Measurements from ENCODE around the gene MANSC4. TPM values are rescaled to one million over a fixed set of nuclear protein-coding genes. Genes with fewer than 3 reads are reported as not detected.

The MANSC4 gene
- total and polyA plus RNA-seq, 4 donors, result 0.41 to 0.62 TPM; not detected in 2

DNA sequence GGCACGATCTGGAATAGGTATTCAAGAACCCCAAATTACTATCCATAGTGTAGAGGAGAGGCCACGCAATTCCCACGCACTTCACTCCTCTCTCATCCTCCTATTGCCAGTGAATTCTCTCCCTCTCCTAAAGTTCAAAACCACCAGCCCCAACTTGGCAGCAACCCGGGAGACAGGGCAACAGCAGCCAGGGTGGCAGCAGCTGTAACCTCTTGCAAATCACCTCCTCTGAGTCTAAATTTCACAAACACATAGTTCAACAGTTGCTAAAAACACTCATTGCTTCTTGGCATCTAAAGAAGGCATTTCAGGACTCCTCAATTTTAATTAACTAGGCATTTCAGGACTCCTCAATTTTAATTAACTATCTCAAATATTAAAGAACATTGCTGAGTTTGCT is 37.7 kb upstream of the MANSC4 start:
- DNase-seq (ENCODE audit: low read depth in 4 of 6, low spot score in 6 of 6), result no peak
- Histone ChIP-seq H3K4me1 (ENCODE audit: control insufficient read depth, insufficient read depth, low read length) (no peaks in the 10 kb centered on the region), H3K9me3 (ENCODE audit: control insufficient read depth, insufficient read depth, low read length) (no peaks in the 10 kb centered on the region), H3K4me3 (ENCODE audit: low read depth, low read length) (no peak overlapping the region), H3K27ac (ENCODE audit: low read depth, low read length) (no peak overlapping the region), H3K27me3 (ENCODE audit: control insufficient read depth, insufficient read depth, low read length) (no peaks in the 10 kb centered on the region), H3K36me3 (ENCODE audit: control insufficient read depth, insufficient read depth, low read length) (no peaks in the 10 kb centered on the region)
- 90% methylated on average over 4 of the region's 4 CpGs for WGBS (ENCODE audit: insufficient coverage)

DNA sequence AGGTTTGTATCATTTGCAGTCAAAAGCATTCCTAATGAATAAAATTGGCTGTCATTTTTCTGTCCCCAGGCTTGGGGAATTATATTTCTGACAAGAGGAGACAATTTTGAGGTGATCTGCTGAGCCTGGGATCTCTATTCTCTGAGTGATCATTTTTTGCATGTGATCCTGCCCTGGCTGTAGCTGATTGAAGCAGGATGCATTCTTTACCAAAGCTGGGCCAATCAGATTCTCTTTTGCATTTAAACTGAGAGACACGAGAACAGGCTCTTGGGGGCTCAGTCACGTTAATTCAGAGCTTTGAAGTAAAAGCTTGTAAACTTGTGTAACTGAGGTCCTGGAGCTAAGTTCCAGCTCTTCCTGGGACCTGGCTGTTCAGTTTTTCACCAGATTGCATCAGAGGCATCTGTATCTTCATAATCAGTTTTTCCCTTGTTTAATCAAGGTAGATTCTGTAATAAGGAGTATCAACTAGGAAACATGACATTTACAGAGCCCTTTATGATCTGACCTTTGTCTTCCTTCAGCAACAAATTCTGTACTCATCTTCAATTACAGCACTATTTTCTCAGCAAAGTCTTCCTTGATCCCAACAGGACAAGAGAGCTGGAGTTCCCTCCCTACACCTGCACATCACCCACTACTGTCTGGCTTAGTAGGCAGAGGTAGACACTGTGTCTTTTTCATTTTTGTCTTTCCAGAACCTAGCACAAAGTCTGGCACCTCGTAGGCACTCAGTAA is 35.0 kb upstream of the MANSC4 start:
- Histone ChIP-seq H3K4me3 (ENCODE audit: low read depth, low read length) (no peak overlapping the region), H3K4me1 (ENCODE audit: control insufficient read depth, insufficient read depth, low read length) (no peaks in the 10 kb centered on the region), H3K27ac (ENCODE audit: low read depth, low read length) (no peak overlapping the region), H3K36me3 (ENCODE audit: control insufficient read depth, insufficient read depth, low read length) (no peaks in the 10 kb centered on the region), H3K27me3 (ENCODE audit: control insufficient read depth, insufficient read depth, low read length) (no peaks in the 10 kb centered on the region), H3K9me3 (ENCODE audit: control insufficient read depth, insufficient read depth, low read length) (no peaks in the 10 kb centered on the region)
- no peak for DNase-seq (ENCODE audit: low read depth in 4 of 6, low spot score in 6 of 6)
- 62% methylated on average over 2 of the region's 3 CpGs for WGBS (ENCODE audit: insufficient coverage)

DNA sequence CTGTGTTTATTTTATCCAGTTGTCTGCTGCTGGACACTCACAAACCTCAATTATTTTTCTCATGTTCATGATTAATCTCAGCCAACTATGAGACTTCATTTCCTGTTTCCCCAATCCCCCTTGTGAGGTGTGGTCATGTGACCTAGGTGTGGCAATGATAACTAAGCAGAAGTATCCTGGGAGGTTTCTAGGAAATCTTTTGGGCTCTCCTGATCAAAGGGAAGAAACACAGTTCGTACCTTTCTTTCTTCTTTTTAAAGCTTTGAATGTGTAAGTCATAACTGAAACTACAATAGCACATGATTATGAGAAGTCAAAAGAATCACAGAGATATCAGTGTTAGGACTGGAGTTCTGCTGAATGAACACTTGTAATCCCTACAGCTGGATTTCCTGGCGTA is 34.4 kb upstream of the MANSC4 start:
- Histone ChIP-seq H3K4me3 (ENCODE audit: low read depth, low read length) (no peak overlapping the region), H3K4me1 (ENCODE audit: control insufficient read depth, insufficient read depth, low read length) (no peaks in the 10 kb centered on the region), H3K27ac (ENCODE audit: low read depth, low read length) (no peak overlapping the region), H3K36me3 (ENCODE audit: control insufficient read depth, insufficient read depth, low read length) (no peaks in the 10 kb centered on the region), H3K27me3 (ENCODE audit: control insufficient read depth, insufficient read depth, low read length) (no peaks in the 10 kb centered on the region), H3K9me3 (ENCODE audit: control insufficient read depth, insufficient read depth, low read length) (no peaks in the 10 kb centered on the region)
- WGBS (ENCODE audit: insufficient coverage), result no CpG with 5 or more reads among the region's 2 CpGs
- no peak for DNase-seq (ENCODE audit: low read depth in 4 of 6, low spot score in 6 of 6)

DNA sequence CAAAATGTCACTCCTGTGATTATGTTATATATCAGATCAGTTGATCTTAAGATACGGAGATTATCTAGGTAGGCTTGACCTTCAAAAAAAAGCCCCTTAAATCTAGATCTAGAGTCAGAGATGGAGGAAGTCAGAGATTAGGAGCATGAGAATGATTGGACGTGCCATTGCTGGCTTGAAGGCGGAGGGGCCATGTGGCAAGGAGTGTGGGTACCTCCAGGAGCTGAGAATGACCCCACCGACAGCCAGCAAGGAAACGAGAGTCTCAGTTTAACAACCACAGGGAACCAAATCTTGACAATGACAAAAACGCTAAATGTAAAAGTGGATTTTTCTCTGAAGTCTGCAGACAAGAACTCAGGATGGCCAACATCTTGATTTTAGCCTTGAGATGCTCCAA is 32.5 kb upstream of the MANSC4 start:
- no peaks in the 10 kb centered on the region for H3K9me3 ChIP-seq (ENCODE audit: control insufficient read depth, insufficient read depth, low read length)
- no peak overlapping the region for H3K27ac ChIP-seq (ENCODE audit: low read depth, low read length)
- no peaks in the 10 kb centered on the region for H3K4me1 ChIP-seq (ENCODE audit: control insufficient read depth, insufficient read depth, low read length)
- no peaks in the 10 kb centered on the region for H3K27me3 ChIP-seq (ENCODE audit: control insufficient read depth, insufficient read depth, low read length)
- no peak for DNase-seq (ENCODE audit: low read depth in 4 of 6, low spot score in 6 of 6)
- 80% methylated on average over 5 of the region's 6 CpGs for WGBS (ENCODE audit: insufficient coverage)
- no peak overlapping the region for H3K4me3 ChIP-seq (ENCODE audit: low read depth, low read length)
- H3K36me3 ChIP-seq (ENCODE audit: control insufficient read depth, insufficient read depth, low read length), result no peaks in the 10 kb centered on the region

DNA sequence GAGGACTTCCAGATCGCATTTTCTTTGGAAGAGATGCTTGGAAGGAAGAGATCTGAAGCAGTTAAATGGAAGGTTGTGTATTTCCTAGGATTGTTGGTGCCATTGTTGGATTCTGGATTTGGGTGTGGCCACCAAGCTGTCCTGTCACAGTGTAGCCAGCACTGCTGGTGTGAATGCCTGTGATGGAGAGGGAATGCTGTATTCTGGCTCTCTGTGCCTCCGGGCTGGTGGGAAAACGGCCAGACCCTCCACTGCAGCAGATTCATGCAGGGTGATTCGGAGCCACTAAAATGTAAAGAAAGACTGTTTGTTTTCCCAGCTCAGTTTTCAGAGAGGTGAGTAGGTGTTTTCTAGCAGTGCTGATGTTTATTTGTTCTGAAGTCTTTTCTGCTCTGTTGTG is 30.7 kb upstream of the MANSC4 start:
- H3K9me3 ChIP-seq (ENCODE audit: control insufficient read depth, insufficient read depth, low read length), result no peaks in the 10 kb centered on the region
- DNase-seq (ENCODE audit: low read depth in 4 of 6, low spot score in 6 of 6), result peak in 2 of 6 donors; percentile 16 to 39
- H3K4me1 ChIP-seq (ENCODE audit: control insufficient read depth, insufficient read depth, low read length), result no peaks in the 10 kb centered on the region
- 46% methylated on average over 4 of the region's 4 CpGs for WGBS (ENCODE audit: insufficient coverage)
- H3K36me3 ChIP-seq (ENCODE audit: control insufficient read depth, insufficient read depth, low read length), result no peaks in the 10 kb centered on the region
- no peak overlapping the region for H3K27ac ChIP-seq (ENCODE audit: low read depth, low read length)
- H3K27me3 ChIP-seq (ENCODE audit: control insufficient read depth, insufficient read depth, low read length), result no peaks in the 10 kb centered on the region
- H3K4me3 ChIP-seq (ENCODE audit: low read depth, low read length), result no peak overlapping the region

DNA sequence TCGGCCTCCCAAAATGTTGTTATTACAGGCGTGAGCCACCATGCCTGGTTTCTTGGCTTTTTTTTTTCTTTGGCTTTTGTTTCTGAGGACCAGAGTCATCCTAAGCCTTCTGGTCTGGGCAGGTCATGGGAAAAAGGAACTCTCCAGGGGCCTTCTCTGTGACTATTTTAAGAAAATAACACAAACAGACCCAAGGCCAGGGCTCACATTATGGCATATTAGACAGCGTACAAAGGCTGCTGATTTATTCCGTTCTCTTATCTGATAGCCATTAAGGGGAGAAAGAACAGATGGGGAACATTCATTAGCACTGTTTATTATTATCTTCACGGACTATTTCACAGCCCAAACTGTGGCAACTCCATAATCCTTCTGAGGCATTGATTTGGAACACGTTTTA is 28.8 kb upstream of the MANSC4 start:
- DNase-seq (ENCODE audit: low read depth in 4 of 6, low spot score in 6 of 6), result peak in 2 of 6 donors; percentile 36 to 81

DNA sequence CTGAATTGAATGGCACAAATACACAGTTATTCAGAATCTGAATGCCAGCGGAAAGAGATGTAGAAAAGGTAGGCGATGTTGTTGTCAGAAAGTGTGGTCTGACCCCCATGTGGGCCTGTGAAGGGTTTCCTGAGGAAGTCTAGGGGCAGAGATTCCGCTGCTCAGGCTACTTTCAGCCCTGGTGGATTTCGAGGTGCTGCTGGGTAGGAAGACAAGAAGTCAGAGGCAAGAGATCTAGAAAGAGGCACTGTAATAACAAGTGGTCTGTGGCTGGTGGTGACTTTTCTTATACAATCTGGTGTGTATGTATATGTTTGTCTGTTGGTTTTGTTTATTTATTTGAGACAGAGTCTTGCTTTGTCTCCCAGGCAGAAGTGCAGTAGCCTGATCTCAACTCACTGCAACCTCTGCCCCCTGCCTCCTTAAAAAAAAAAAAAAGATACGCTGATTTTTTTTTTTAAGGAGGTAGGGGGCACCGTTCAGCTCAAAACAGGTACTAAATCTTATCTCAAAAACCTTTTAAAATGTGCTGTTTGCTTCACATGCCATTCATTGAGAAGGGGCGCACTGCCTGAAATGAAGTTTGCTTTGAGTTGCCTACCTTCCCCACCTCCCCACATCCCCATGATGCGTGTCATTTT is 27.1 kb upstream of the MANSC4 start:
- no peaks in the 10 kb centered on the region for H3K9me3 ChIP-seq (ENCODE audit: control insufficient read depth, insufficient read depth, low read length)
- no peaks in the 10 kb centered on the region for H3K4me1 ChIP-seq (ENCODE audit: control insufficient read depth, insufficient read depth, low read length)
- H3K27ac ChIP-seq (ENCODE audit: low read depth, low read length), result no peak overlapping the region
- 50% methylated on average over 4 of the region's 8 CpGs for WGBS (ENCODE audit: insufficient coverage)
- no peak overlapping the region for H3K4me3 ChIP-seq (ENCODE audit: low read depth, low read length)
- H3K27me3 ChIP-seq (ENCODE audit: control insufficient read depth, insufficient read depth, low read length), result no peaks in the 10 kb centered on the region
- no peaks in the 10 kb centered on the region for H3K36me3 ChIP-seq (ENCODE audit: control insufficient read depth, insufficient read depth, low read length)
- DNase-seq (ENCODE audit: low read depth in 4 of 6, low spot score in 6 of 6), result no peak

More for the DNA sequence above, 28.8 kb upstream of the MANSC4 start:
- WGBS (ENCODE audit: insufficient coverage), result 40% methylated on average over 1 of the region's 6 CpGs
- Histone ChIP-seq H3K9me3 (ENCODE audit: control insufficient read depth, insufficient read depth, low read length) (no peaks in the 10 kb centered on the region), H3K4me1 (ENCODE audit: control insufficient read depth, insufficient read depth, low read length) (no peaks in the 10 kb centered on the region), H3K27me3 (ENCODE audit: control insufficient read depth, insufficient read depth, low read length) (no peaks in the 10 kb centered on the region), H3K4me3 (ENCODE audit: low read depth, low read length) (no peak overlapping the region), H3K27ac (ENCODE audit: low read depth, low read length) (no peak overlapping the region), H3K36me3 (ENCODE audit: control insufficient read depth, insufficient read depth, low read length) (no peaks in the 10 kb centered on the region)

DNA sequence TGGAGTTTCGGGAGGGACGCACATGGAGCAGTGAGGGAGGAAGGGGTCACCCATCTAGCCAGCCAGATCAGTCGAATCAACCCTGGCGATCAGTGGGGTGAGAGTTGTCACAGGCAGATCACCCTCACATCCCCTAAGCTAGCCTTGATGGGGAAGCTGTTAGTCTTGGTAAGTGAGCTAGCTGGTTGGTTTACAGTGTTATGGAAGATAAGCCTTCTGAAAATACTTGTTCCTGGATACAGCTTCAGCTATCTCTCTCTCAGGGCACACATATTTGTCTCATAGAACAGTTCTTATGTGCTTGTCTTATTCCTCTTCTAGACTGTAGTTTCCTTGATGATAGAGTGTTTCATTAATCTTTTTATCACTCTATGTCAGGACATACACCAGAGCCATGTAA is 26.2 kb upstream of the MANSC4 start:
- H3K4me3 ChIP-seq (ENCODE audit: low read depth, low read length), result no peak overlapping the region
- no peaks in the 10 kb centered on the region for H3K4me1 ChIP-seq (ENCODE audit: control insufficient read depth, insufficient read depth, low read length)
- no peaks in the 10 kb centered on the region for H3K27me3 ChIP-seq (ENCODE audit: control insufficient read depth, insufficient read depth, low read length)
- no peak overlapping the region for H3K27ac ChIP-seq (ENCODE audit: low read depth, low read length)
- no peaks in the 10 kb centered on the region for H3K9me3 ChIP-seq (ENCODE audit: control insufficient read depth, insufficient read depth, low read length)
- H3K36me3 ChIP-seq (ENCODE audit: control insufficient read depth, insufficient read depth, low read length), result no peaks in the 10 kb centered on the region
- 0% methylated on average over 1 of the region's 4 CpGs for WGBS (ENCODE audit: insufficient coverage)
- DNase-seq (ENCODE audit: low read depth in 4 of 6, low spot score in 6 of 6), result no peak

DNA sequence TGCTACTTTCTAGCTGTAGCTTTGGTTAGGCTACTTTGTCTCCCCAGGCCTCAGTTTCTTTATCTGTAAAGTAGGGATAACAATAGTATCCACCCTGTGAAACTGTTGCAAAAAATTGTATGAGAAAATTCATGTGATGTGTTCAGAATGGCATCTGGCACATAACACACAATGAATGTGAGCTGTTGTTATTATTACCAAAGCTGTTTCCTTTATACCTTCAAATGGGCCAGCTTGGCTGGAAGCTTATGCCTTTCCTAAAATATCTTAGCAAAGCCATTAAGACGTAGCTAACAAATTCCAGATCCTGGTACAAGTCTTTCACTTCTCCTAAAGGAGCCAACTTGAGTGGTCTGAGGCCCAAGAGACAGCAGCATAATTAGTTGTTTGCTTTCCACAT is 25.2 kb upstream of the MANSC4 start:
- Histone ChIP-seq H3K9me3 (ENCODE audit: control insufficient read depth, insufficient read depth, low read length) (no peaks in the 10 kb centered on the region), H3K4me1 (ENCODE audit: control insufficient read depth, insufficient read depth, low read length) (no peaks in the 10 kb centered on the region), H3K4me3 (ENCODE audit: low read depth, low read length) (no peak overlapping the region), H3K27me3 (ENCODE audit: control insufficient read depth, insufficient read depth, low read length) (no peaks in the 10 kb centered on the region), H3K27ac (ENCODE audit: low read depth, low read length) (no peak overlapping the region), H3K36me3 (ENCODE audit: control insufficient read depth, insufficient read depth, low read length) (no peaks in the 10 kb centered on the region)
- DNase-seq (ENCODE audit: low read depth in 4 of 6, low spot score in 6 of 6), result no peak
- WGBS (ENCODE audit: insufficient coverage), result 56% methylated on average over 1 of the region's 1 CpG

DNA sequence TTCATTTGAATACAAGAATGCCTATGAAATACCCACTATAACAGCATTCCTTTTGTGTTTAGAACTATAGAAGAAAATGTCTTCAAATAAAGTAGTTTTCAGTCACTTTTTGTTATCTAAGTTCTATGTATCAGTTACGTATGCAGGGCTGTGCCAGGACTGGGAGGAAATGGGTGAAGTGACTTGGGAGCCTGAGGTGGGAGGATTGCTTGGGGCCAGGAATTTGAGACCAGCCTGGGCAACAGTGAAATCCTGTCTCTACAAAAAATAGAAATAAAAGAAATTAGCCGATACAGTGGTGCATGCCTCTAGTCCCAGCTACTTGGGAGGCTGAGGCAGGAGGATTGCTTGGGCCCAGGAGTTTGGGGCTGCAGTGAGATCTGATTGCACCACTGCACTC is 22.9 kb upstream of the MANSC4 start:
- Histone ChIP-seq H3K27me3 (ENCODE audit: control insufficient read depth, insufficient read depth, low read length) (no peaks in the 10 kb centered on the region), H3K9me3 (ENCODE audit: control insufficient read depth, insufficient read depth, low read length) (no peaks in the 10 kb centered on the region), H3K4me3 (ENCODE audit: low read depth, low read length) (no peak overlapping the region), H3K4me1 (ENCODE audit: control insufficient read depth, insufficient read depth, low read length) (no peaks in the 10 kb centered on the region), H3K27ac (ENCODE audit: low read depth, low read length) (no peak overlapping the region), H3K36me3 (ENCODE audit: control insufficient read depth, insufficient read depth, low read length) (no peaks in the 10 kb centered on the region)
- DNase-seq (ENCODE audit: low read depth in 4 of 6, low spot score in 6 of 6), result no peak
- 82% methylated on average over 2 of the region's 2 CpGs for WGBS (ENCODE audit: insufficient coverage)
